H9 (cell line): ENCODE results near the gene CRMP1. TPM values are rescaled to one million over a fixed set of nuclear protein-coding genes. Genes with fewer than 3 reads are reported as not detected.

ENCODE experiments used
- DNase-seq: peaks from one replicate; pipeline ENCODE4 v3.0.0-alpha.2; 2017
- H2AFZ ChIP-seq: one replicate; pipeline ENCODE4 v1.6.1; 2013; ENCODE audit warnings: mild to moderate bottlenecking, low read length, control low read depth, moderate library complexity
- H2AK5ac ChIP-seq: 2 replicates; pipeline ENCODE4 v1.6.1; 2013; ENCODE audit warnings: low read length, control low read depth, mixed read lengths; ENCODE audit not compliant: insufficient read length
- H2BK120ac ChIP-seq: one replicate; pipeline ENCODE4 v1.6.1; 2013; ENCODE audit warnings: low read depth, mild to moderate bottlenecking, low read length, control low read depth, inconsistent platforms; ENCODE audit not compliant: poor library complexity, severe bottlenecking
- H2BK12ac ChIP-seq: 2 replicates; pipeline ENCODE4 v1.6.1; 2013; ENCODE audit warnings: low read length, control low read depth, mixed read lengths, low read depth; ENCODE audit not compliant: insufficient read length
- H2BK15ac ChIP-seq: 2 replicates; pipeline ENCODE4 v1.6.1; 2013; ENCODE audit warnings: low read depth, low read length, control low read depth
- H2BK20ac ChIP-seq: one replicate; pipeline ENCODE4 v1.6.1; 2013; ENCODE audit warnings: low read depth, mild to moderate bottlenecking, low read length, control low read depth, inconsistent platforms; ENCODE audit not compliant: poor library complexity, severe bottlenecking
- H2BK5ac ChIP-seq: 2 replicates; pipeline ENCODE4 v1.6.1; 2013; ENCODE audit warnings: low read length, control low read depth, mixed read lengths; ENCODE audit not compliant: insufficient read length
- H3K14ac ChIP-seq: 2 replicates; pipeline ENCODE4 v1.6.1; 2013; ENCODE audit warnings: low read length, control low read depth; ENCODE audit not compliant: insufficient read depth
- H3K18ac ChIP-seq: 2 replicates; pipeline ENCODE4 v1.6.1; 2013; ENCODE audit warnings: low read depth, mild to moderate bottlenecking, mixed read lengths, low read length, control low read depth; ENCODE audit not compliant: insufficient read length
- H3K23ac ChIP-seq: 2 replicates; pipeline ENCODE4 v1.6.1; 2013; ENCODE audit warnings: low read length, control low read depth, mixed read lengths, low read depth; ENCODE audit not compliant: insufficient read length
- H3K23me2 ChIP-seq: 2 replicates; pipeline ENCODE4 v1.6.1; 2013; ENCODE audit warnings: low read depth, mild to moderate bottlenecking, mixed read lengths, low read length, control low read depth; ENCODE audit not compliant: insufficient read length, poor library complexity, severe bottlenecking
- H3K27ac ChIP-seq: 2 replicates; pipeline ENCODE4 v1.5.1; 2013; ENCODE audit warnings: low read length, control low read depth, mixed read lengths, low read depth; ENCODE audit not compliant: insufficient read length
- H3K27me3 ChIP-seq: 2 replicates; pipeline ENCODE4 v1.6.1; 2013; ENCODE audit warnings: low read length, control low read depth, inconsistent platforms; ENCODE audit not compliant: insufficient read depth
- H3K4ac ChIP-seq: 2 replicates; pipeline ENCODE4 v1.6.1; 2013; ENCODE audit warnings: low read depth, mild to moderate bottlenecking, control low read depth, inconsistent platforms, low read length, moderate library complexity
- H3K4me1 ChIP-seq: 2 replicates; pipeline ENCODE4 v1.6.1; 2013; ENCODE audit warnings: low read length, control low read depth, inconsistent platforms; ENCODE audit not compliant: insufficient read depth
- H3K4me2 ChIP-seq: 2 replicates; pipeline ENCODE4 v1.6.1; 2013; ENCODE audit warnings: low read length, control low read depth, mixed read lengths; ENCODE audit not compliant: insufficient read length, insufficient read depth
- H3K56ac ChIP-seq: 2 replicates; pipeline ENCODE4 v1.6.1; 2013; ENCODE audit warnings: low read depth, mild to moderate bottlenecking, mixed read lengths, low read length, control low read depth; ENCODE audit not compliant: insufficient read length
- H3K79me1 ChIP-seq: 2 replicates; pipeline ENCODE4 v1.6.1; 2013; ENCODE audit warnings: low read depth, mild to moderate bottlenecking, moderate library complexity, low read length, control low read depth, inconsistent platforms; ENCODE audit not compliant: insufficient read depth, poor library complexity, severe bottlenecking
- H3K79me2 ChIP-seq: 2 replicates; pipeline ENCODE4 v1.6.1; 2013; ENCODE audit warnings: low read length, control low read depth, inconsistent platforms; ENCODE audit not compliant: insufficient read depth
- H3K9ac ChIP-seq: 2 replicates; pipeline ENCODE4 v1.6.1; 2013; ENCODE audit warnings: low read length, control low read depth, mixed read lengths; ENCODE audit not compliant: insufficient read length; ENCODE audit errors: extremely low read depth
- H3K9me3 ChIP-seq: one replicate; pipeline ENCODE4 v1.6.1; 2013; ENCODE audit warnings: low read depth, low read length, inconsistent platforms; ENCODE audit not compliant: control insufficient read depth
- H3T11ph ChIP-seq: one replicate; pipeline ENCODE4 v1.6.1; 2013; ENCODE audit warnings: mild to moderate bottlenecking, low read length, control low read depth, inconsistent platforms
- H4K20me1 ChIP-seq: one replicate; pipeline ENCODE4 v1.6.1; 2013; ENCODE audit not compliant: control insufficient read depth, insufficient read length, insufficient read depth
- H4K5ac ChIP-seq: 2 replicates; pipeline ENCODE4 v1.6.1; 2013; ENCODE audit warnings: low read depth, mild to moderate bottlenecking, mixed read lengths, low read length, control low read depth; ENCODE audit not compliant: insufficient read length
- H4K8ac ChIP-seq: replicated peaks from 2 replicates; pipeline ENCODE4 v1.6.1; 2013; ENCODE audit warnings: low read length, control low read depth, mixed read lengths, low read depth; ENCODE audit not compliant: insufficient read length
- H4K91ac ChIP-seq: 2 replicates; pipeline ENCODE4 v1.6.1; 2013; ENCODE audit warnings: low read depth, mild to moderate bottlenecking, moderate library complexity, mixed read lengths, low read length, control low read depth; ENCODE audit not compliant: insufficient read length
- H3K27ac Mint-ChIP-seq, 3 experiments: 2 replicates in 2 of 3; 3 replicates in 1 of 3; pipeline ENCODE4 v1.8.0; 2020 to 2021; ENCODE audit warnings: mixed read lengths in 3 of 3, mild to moderate bottlenecking in 1 of 3, moderate library complexity in 1 of 3
- H3K27me3 Mint-ChIP-seq: 2 replicates; pipeline ENCODE4 v1.8.0; 2021; ENCODE audit warnings: low read depth, mild to moderate bottlenecking, moderate library complexity, mixed read lengths
- H3K36me3 Mint-ChIP-seq, 3 experiments: 2 replicates in 2 of 3; 3 replicates in 1 of 3; pipeline ENCODE4 v1.8.0; 2020 to 2021; ENCODE audit warnings: low read depth in 3 of 3, mixed read lengths in 3 of 3; ENCODE audit not compliant: insufficient read depth in 1 of 3
- H3K4me1 Mint-ChIP-seq, 2 experiments: 2 replicates each; pipeline ENCODE4 v1.8.0; 2020; ENCODE audit warnings: mixed read lengths in 2 of 2
- H3K4me3 Mint-ChIP-seq, 2 experiments: 2 replicates in 1 of 2; 3 replicates in 1 of 2; pipeline ENCODE4 v1.8.0; 2020 to 2021; ENCODE audit warnings: mild to moderate bottlenecking in 2 of 2, mixed read lengths in 2 of 2, moderate library complexity in 1 of 2
- H3K9me3 Mint-ChIP-seq, 2 experiments: 2 replicates in 1 of 2; 3 replicates in 1 of 2; pipeline ENCODE4 v1.8.0; 2020; ENCODE audit warnings: mild to moderate bottlenecking in 2 of 2, mixed read lengths in 2 of 2, moderate library complexity in 1 of 2
- CTCF ChIP-seq: fragments of 200-600 bp; sonication (generic); conservative IDR thresholded peaks from 3 replicates; pipeline ENCODE4 v1.8.0; 2021; ENCODE audit warnings: antibody characterized with exemption, mild to moderate bottlenecking
- WGBS: extraction: QIAGEN DNeasy Blood & Tissue Kit; methylation state at CpG from one replicate; pipeline ENCODE4 v1.1.7; 2013; ENCODE audit warnings: missing lambda C conversion rate, low lambda C conversion rate, mixed read lengths; ENCODE audit not compliant: insufficient read length; ENCODE audit errors: extremely low coverage; 5-methylcytosine and 5-hydroxymethylcytosine counted together
- total RNA-seq: library from RNA; stranded (reverse); gene quantifications from 2 replicates; pipeline ENCODE4 v1.2.1, GENCODE V29; 2021

CRMP1 gene
- total RNA-seq, 1 experiment from 2014 or later = 71.6 TPM

GRCh38 chr4:5912614-5913019, 19.7 kb upstream of the CRMP1 start:
- no peaks in the 10 kb centered on the region for H3K23me2 ChIP-seq
- H3K14ac ChIP-seq = no peak overlapping the region
- H3K79me2 ChIP-seq = no peaks in the 10 kb centered on the region
- no peaks in the 10 kb centered on the region for H3K9me3 ChIP-seq
- H3K4me2 ChIP-seq = no peak overlapping the region
- TF ChIP-seq CTCF = no peak; the same call in 2 of the 3 replicates
- no peaks in the 10 kb centered on the region for H4K20me1 ChIP-seq
- H4K8ac ChIP-seq = no peak overlapping the region
- H2BK20ac ChIP-seq = no peak overlapping the region
- Mint-ChIP-seq H3K36me3 (peaks cover 2 to 8% (median 2%) of the 10 kb centered on the region in 3 experiments; a peak in 5 of 7 replicates), H3K27ac (peak overlapping the region; percentile 9 to 35 (median 14); a peak in 5 of 7 replicates), H3K9me3 (peaks cover 6 to 7% of the 10 kb centered on the region in 2 experiments), H3K4me1 (peaks cover 28 to 40% of the 10 kb centered on the region in 2 experiments), H3K4me3 (peak overlapping the region in 1 of 2 experiments; percentile 8; a peak in 1 of 5 replicates), H3K27me3 (peaks cover 56% of the 10 kb centered on the region)
- H2BK120ac ChIP-seq = no peak overlapping the region
- H3T11ph ChIP-seq = no peak overlapping the region
- H2BK15ac ChIP-seq = no peak overlapping the region
- no peak overlapping the region for H2AFZ ChIP-seq
- H3K79me1 ChIP-seq = no peaks in the 10 kb centered on the region
- H3K56ac ChIP-seq = no peak overlapping the region
- no peak overlapping the region for H3K9ac ChIP-seq
- H3K27ac ChIP-seq = no peak overlapping the region
- no peak overlapping the region for H4K91ac ChIP-seq
- no peak overlapping the region for H3K18ac ChIP-seq
- H2BK5ac ChIP-seq = no peak overlapping the region
- H2AK5ac ChIP-seq = no peak overlapping the region
- peak; percentile 57 for DNase-seq
- H3K4me1 ChIP-seq = peaks cover 12% of the 10 kb centered on the region; the same call in 1 of the 2 replicates
- H4K5ac ChIP-seq = no peak overlapping the region
- WGBS = no CpG with 5 or more reads among the region's 1 CpG
- H3K23ac ChIP-seq = no peak overlapping the region
- no peak overlapping the region for H2BK12ac ChIP-seq
- no peak overlapping the region for H3K4ac ChIP-seq
- no peaks in the 10 kb centered on the region; the same call in 1 of the 2 replicates for H3K27me3 ChIP-seq
